ENCODE results near the gene SH3BP4.

SH3BP4 gene

DNA sequence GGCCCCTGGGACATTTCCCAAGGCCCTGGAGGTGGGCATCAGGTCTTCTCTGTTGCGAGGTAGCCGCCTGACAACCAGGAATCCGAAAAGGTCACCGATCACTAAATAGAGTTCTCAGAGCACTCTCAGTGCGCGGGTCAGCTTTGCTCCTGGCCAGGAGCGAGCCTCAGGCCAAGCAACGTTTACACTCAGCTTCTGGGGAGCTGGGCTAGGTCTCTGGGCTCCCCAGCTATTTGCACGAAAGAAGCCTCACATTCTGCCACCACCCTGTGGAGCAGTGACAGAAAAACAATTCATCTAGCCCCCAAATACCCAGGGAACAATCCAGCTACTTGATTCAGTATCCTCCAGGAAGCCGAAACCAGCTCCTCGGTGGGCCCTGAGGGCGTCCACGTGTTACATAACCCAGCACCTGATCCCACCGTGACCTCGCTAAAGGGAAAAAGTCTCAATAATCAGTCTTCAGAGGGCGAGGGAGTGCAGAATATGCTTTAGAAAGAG is 3.3 kb downstream of the SH3BP4 start:
- DNase-seq (ENCODE audit: low read depth, low spot score) = no peak
- POLR2A ChIA-PET = interaction anchor here (1.1 kb wide), 1 partner anchor 26 kb away, joined by 3 read pairs; no protein-coding TSS in a partner anchor

DNA sequence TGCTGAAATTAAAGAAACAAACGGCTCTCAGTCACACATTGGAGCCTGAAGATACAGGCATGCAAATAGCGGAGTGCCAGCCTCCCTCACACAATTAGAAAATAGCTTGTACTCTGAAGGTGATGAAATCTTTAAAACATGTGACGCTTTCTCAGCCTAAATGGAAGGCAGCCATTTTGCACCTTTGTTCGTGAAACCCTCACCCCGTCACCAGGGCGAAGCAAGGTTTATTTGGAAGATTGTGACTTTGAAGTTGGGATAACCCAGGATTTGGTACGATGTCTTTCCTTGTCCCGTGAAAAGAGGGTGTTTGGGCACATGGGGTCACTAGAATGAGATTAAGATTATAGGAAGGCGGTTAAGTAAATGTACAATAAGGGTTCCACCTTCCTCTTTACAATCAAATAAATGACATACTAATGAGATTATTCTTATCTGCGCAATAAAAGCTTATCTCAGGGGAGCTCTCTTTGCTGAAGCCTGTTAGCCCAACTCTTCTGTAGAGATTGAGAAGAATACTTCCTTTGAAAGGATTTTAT is 4.2 kb downstream of the SH3BP4 start:
- TF ChIP-seq, protein P1, sequence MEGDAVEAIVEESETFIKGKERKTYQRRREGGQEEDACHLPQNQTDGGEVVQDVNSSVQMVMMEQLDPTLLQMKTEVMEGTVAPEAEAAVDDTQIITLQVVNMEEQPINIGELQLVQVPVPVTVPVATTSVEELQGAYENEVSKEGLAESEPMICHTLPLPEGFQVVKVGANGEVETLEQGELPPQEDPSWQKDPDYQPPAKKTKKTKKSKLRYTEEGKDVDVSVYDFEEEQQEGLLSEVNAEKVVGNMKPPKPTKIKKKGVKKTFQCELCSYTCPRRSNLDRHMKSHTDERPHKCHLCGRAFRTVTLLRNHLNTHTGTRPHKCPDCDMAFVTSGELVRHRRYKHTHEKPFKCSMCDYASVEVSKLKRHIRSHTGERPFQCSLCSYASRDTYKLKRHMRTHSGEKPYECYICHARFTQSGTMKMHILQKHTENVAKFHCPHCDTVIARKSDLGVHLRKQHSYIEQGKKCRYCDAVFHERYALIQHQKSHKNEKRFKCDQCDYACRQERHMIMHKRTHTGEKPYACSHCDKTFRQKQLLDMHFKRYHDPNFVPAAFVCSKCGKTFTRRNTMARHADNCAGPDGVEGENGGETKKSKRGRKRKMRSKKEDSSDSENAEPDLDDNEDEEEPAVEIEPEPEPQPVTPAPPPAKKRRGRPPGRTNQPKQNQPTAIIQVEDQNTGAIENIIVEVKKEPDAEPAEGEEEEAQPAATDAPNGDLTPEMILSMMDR (IDR thresholded peaks at IDR 0.05; ENCODE audit: insufficient read depth, low read length, missing control alignments) = no peak
- ChIA-PET POLR2A (interaction anchor here (1.1 kb wide), 1 partner anchor 25 kb away, joined by 3 read pairs; no protein-coding TSS in a partner anchor), CTCF (interaction anchor here (0.5 to 6.1 kb wide), 7 partner anchors 26 to 405 kb away, joined by 3 to 38 read pairs (median 3); no protein-coding TSS in a partner anchor)
- no peak for DNase-seq (ENCODE audit: low read depth, low spot score)
- H3K4me3 ChIP-seq (ENCODE audit: low read depth, low read length) = no peak overlapping the region

More for the DNA sequence above, 3.3 kb downstream of the SH3BP4 start:
- TF ChIP-seq, protein P1 (IDR thresholded peaks at IDR 0.05; ENCODE audit: insufficient read depth, low read length, missing control alignments) = no peak
- CTCF ChIA-PET = interaction anchor here (0.5 to 6.1 kb wide), 7 partner anchors 11 to 410 kb away, joined by 3 to 38 read pairs (median 5); no protein-coding TSS in a partner anchor
- peak overlapping the region; percentile 86 for H3K4me3 ChIP-seq (ENCODE audit: low read depth, low read length)

DNA sequence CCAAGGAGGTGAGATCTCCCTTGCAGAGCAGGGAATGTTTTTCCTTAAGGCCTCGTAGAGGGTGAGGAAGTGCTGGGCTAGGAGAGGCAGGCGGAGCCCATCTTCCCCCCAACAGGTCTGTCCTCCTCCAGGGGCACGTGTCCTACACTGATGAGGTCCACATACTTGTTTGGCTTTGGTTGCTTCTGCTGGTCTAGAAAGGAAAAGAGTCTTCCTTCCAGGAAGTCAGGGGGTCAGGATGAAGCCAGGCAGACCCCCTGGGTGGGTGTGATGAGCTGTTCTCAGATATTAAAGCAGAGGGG is 6.0 kb downstream of the SH3BP4 start:
- DNase-seq (ENCODE audit: low read depth, low spot score) = no peak
- TF ChIP-seq, protein P1 (IDR thresholded peaks at IDR 0.05; ENCODE audit: insufficient read depth, low read length, missing control alignments) = no peak
- ChIA-PET POLR2A (interaction anchor here (0.6 to 1.9 kb wide), 4 partner anchors 17 to 303 kb away, joined by 3 to 13 read pairs (median 4); no protein-coding TSS in a partner anchor), CTCF (interaction anchor here (0.9 to 6.1 kb wide), 6 partner anchors 11 to 412 kb away, joined by 3 to 38 read pairs (median 5); no protein-coding TSS in a partner anchor)
- H3K4me3 ChIP-seq (ENCODE audit: low read depth, low read length) = no peak overlapping the region; the same call in 1 of the 2 replicates

DNA sequence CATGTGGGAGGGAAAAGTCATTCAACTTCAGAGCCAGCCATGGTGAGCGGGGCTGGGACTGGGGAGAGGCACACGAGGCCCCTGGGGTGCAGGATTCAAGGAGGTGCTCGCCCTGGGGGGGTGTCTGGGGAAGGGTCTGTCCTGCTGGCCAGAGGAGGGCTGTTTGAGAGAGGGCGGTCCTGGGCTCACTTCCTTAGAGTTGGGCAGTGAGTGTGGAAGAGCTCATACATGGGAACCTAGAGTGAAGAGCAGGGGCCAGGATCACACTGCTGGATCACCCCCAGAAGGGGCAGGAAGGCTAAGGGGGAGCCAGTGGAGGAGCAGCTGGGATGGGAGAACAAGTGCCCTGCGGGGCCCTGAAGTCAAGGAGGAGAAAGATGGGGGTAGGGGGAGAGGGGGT is 6.5 kb downstream of the SH3BP4 start:
- TF ChIP-seq, protein P1 (IDR thresholded peaks at IDR 0.05; ENCODE audit: insufficient read depth, low read length, missing control alignments) = no peak
- POLR2A ChIA-PET = interaction anchor here (1.6 to 1.9 kb wide), 2 partner anchors 16 to 23 kb away, joined by 5 to 13 read pairs; no protein-coding TSS in a partner anchor
- CTCF ChIA-PET = interaction anchor here (0.7 to 6.1 kb wide), 9 partner anchors 11 to 413 kb away, joined by 3 to 38 read pairs (median 3); no protein-coding TSS in a partner anchor
- no peak for DNase-seq (ENCODE audit: low read depth, low spot score)
- H3K4me3 ChIP-seq (ENCODE audit: low read depth, low read length) = no peak overlapping the region

DNA sequence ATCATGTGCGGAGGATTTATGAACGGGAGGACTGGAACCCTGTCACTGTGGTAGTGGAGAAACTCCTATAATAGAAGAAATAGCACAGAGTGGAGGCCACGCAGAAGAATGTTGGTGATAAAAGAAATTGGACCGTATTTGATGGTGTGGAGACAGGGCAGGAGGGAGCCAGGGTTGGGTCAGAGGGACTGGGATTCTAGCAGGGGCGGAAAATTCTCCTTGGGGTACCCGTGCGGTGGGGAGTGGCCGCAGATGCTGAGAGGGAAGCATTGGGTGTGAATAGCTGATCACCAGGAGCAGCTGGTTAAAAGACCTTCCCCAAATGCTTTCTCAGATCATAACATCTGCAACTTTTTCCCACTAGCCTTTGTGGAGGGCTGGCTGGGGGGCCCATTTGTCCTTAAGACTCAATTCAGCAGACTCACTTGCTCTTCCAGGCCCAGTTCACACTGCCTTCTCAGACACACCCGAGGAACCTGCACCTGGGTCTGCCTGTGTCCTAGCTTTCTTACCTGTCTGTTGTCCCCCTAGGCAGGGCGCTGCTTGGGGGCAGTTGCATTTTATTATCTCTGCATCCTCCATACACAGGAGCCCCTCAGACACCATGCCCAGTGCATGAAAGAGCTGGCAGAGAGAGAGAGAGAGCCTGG is 7.1 kb downstream of the SH3BP4 start:
- DNase-seq (ENCODE audit: low read depth, low spot score) = no peak
- POLR2A ChIA-PET = no interaction called here

More for the DNA sequence above, 7.1 kb downstream of the SH3BP4 start:
- CTCF ChIA-PET = interaction anchor here (0.7 to 6.1 kb wide), 9 partner anchors 10 to 413 kb away, joined by 3 to 38 read pairs (median 3); no protein-coding TSS in a partner anchor
- TF ChIP-seq, protein P1 (IDR thresholded peaks at IDR 0.05; ENCODE audit: insufficient read depth, low read length, missing control alignments) = no peak
- no peak overlapping the region for H3K4me3 ChIP-seq (ENCODE audit: low read depth, low read length)

All from AG04449 (cell line).